HG03135 (cell line): ENCODE results near the gene CYCS.
"Not testable (repeated sequence)": the region's sequence is repeated elsewhere in the genome, so short reads cannot be mapped to it uniquely, and the experiment has no call there.

Source experiments
- ATAC-seq: cut with Tn5 transposase; IDR thresholded peaks from one replicate; pipeline ENCODE4 v1.9.1; 2021; ENCODE audit warnings: mild to moderate bottlenecking, moderate library complexity; ENCODE audit not compliant: unreplicated experiment

CYCS gene

DNA sequence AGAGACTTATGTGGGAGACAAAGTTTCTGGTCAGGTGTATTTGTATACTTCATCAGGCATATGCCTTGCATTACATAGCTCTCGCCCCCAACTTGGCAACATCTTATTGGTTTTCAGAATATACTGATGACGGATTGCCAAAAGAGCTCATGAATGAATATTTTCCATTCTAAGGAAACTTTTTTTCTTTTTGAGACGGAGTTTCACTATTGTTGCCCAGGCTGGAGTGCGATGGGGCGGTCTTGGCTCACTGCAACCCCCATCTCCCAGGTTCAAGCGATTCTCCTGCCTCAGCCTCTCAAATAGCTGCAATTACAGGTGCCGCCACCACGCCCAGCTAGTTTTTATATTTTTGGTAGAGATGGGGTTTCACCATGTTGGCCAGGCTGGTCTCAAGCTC lies 6.0 kb downstream of the CYCS start:
- no peak for ATAC-seq

DNA sequence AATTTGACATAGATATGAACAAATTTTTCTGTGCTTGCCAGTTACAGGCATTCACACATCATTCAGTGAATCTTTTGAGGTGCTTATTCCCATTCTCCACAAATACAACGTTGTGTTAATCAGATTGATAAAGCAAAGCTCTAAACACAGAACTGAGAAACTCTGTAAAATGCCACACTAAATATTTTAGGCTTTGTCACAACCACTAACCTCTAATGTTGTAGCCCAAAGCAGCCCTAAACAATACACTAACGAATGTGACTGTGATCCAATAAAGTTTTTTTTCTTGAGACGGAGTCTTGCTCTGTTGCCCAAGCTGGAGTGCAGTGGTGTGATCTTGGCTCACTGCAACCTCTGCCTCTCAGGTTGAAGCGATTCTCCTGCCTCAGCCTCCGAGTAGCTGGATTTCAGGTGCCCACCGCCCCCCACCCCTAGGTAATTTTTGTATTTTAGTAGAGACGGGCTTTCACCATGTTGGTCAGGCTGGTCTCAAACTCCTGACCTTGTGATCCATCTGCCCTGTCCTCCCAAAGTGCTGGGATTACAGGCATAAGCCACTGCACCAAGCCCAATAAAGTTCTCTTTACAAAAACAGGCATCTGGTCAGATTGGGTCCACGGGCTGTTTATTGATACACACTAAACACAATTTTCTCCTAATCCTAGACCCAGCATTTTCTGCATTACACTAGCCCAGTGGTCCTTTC lies 6.9 kb downstream of the CYCS start:
- peak; percentile 36 for ATAC-seq

DNA sequence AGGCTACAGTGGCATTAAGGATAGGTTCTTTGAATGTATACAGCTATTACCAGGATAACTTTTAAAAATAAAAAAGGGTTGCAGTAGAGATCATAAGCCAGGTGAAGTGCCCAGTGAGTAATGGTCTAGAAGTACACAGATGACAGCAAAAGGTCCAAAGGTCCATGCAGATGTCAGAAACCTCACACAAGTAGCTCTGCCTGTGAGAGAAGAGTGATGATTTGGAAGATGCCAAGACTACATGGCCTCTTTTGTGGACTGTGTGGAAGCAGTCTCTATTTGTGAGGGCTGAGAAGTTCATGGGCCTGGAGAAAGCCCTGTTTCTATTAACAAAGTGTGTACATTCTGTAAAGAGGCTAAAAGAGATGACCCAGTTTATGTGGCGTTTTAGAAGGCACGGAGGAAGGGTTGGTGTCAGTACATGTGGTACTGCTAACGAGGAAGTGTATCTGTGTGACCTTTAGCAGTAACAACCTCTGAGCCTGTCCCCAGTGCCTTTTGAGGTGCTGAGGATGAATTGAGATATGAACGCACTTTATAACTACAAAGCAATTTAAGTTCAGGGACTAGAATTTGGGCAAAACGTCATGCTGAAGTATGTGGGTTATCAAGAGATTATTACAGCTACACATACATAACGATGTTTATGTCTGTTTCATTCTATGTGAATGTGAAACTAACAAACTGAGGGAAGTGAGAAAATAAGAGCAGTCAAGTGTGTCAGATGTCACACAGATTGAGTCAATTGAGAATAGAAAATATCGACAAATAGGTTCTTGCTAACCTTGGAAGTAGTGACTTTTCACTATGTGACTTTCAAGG lies 7.6 kb downstream of the CYCS start:
- peak; percentile 81 for ATAC-seq

DNA sequence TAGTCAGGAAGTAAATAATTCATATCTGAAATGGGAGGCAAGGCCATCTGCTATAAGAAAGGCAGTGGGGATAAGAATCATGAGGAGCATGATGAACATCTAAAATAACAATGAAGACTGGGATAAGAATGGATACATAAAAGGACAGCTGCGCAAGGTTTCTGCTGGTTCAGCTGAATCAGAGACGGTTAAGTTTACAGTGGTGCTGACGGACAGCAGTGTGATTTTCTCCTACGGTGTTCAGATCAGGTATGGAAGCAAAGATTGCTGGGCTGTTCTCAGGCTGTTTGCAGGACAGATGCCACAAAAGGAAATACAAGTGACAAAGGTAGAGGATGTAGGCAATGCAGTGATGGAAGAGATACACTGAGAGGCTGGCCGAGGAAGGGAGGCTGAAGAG lies 8.4 kb downstream of the CYCS start:
- ATAC-seq, result no peak

DNA sequence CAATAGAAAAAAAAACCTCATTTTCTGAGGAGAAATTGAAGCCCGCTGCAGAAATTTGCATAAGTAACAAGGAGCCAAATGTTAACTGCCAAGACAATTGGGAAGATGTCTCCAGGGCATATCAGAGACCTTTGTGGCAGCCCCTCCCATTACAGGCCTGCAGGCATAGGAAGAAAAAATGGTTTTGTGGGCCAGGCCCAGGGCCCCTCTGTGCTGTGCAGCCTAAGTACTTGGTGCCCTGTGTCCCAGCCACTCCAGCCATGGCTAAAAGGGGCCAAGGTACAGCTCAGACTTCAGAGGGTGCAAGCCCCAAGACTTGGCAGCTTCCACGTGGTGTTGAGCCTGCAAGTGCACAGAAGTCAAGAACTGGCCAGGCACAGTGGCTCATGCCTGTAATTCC lies 14.5 kb downstream of the CYCS start:
- ATAC-seq, result not testable (repeated sequence)

DNA sequence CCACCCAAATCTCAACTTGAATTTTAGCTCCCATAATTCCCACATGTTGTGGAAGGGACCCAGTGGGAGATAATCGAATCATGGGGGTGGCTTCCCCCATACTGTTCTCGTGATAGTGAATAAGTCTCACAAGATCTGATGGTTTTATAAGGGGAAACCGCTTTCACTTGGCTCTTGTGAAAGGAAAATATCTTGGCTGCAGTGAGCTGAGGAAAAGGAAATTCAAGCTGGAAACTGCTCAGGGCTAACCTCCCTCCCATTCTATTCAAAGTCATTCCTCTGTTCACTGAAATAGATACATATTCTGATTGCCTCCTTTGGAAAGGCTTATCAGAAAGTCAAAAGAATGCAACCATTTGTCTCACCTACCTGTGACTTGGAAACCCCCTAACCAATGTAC lies 15.8 kb downstream of the CYCS start:
- no peak for ATAC-seq

DNA sequence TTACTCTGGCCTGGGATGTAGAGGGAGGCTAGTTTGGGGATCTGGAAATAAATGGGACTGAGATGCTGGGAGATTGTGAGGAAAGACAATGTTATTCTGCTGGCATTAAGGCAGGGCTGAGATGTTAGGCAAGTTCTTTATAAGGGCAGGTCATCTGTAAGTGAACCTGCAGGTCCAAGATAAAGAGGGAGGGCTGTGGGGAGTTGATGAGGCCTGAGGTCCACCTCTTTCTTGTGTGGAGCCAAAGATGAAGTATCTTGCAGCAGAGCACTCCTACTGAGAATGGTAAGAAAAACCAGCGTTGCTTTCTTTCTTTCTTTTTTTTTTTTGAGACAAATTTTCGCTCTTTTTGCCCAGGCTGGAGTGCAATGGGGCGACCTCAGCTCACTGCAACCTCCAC lies 19.1 kb downstream of the CYCS start:
- ATAC-seq, result no peak

DNA sequence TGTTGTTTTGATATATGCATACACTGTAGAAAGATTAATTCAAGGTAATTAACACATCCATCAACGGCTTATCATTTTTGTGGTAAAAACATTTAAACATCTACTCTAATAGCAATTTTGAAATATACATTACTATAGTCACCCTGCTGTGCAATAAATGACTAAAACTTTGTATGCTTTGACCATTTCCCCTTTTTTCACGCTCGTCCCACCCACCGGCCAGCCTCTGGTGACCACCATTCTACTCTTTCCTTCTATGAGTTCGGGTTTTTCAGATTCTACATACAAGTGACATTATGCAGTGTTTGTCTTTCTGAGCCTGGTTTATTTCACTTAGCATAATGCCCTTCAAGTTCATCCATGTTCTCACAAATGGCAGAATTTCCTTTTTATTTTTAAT lies 21.3 kb downstream of the CYCS start:
- no peak for ATAC-seq

DNA sequence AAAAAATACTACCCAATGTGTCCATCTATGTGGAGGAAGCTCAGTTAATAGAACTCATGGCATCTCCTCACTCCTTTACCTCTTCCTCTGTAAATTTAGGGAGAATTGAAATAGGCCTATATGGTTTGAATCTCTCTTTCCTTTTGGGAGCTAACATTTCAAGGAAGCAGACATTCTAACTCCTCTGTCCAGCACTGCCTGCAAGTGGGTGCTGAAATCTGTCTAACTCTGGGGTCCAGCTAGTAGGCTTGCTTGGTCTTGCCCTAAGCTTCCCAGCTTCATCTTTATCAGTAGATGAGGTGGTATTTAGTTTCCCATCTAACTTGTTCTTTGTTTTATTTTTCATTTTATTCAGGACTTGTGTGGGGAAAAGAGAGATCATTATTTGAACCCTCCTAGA lies 23.2 kb downstream of the CYCS start:
- ATAC-seq, result no peak

DNA sequence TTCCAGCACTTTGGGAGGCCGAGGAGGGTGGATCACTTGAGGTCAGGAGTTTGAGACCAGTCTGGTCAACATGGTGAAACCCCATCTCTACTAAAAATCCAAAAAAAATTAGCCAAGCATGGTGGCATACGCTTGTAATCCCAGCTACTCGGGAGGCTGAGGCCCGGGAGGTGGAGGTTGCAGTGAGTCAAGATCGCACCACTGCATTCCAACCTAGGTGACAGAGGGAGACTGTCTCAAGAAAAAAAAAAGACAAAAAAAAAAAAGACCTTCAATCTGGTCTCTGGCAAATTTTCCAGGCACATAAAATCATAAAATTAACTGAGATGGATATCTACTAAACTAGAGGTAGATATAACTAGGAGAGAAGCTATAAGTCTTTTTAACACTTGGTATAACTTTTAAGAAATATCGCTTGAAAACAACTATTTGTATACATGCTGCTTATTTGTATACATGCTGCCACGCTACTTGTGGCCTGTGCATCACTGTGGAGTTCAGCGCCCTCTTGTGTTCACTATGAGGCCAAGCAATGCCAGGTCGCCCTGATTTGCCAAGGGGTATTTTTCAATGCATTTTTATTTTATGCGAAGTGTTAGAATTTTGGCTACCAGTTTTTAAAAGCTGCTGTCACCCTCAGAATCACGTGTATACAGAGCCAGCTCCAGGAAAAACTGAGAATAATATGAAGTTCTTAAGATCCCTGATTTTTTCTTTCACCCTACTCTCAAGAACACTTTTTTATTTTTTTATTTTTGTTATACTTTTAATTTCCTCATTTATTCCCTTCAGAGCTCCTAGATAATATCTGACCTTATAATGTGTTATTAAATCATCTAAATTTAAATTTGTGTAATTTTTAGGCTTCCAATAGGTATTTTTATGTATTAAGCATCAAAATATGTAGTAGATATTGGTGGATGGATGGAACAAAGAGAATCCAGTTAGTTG lies 26.7 kb downstream of the CYCS start:
- ATAC-seq, result peak; percentile 65

DNA sequence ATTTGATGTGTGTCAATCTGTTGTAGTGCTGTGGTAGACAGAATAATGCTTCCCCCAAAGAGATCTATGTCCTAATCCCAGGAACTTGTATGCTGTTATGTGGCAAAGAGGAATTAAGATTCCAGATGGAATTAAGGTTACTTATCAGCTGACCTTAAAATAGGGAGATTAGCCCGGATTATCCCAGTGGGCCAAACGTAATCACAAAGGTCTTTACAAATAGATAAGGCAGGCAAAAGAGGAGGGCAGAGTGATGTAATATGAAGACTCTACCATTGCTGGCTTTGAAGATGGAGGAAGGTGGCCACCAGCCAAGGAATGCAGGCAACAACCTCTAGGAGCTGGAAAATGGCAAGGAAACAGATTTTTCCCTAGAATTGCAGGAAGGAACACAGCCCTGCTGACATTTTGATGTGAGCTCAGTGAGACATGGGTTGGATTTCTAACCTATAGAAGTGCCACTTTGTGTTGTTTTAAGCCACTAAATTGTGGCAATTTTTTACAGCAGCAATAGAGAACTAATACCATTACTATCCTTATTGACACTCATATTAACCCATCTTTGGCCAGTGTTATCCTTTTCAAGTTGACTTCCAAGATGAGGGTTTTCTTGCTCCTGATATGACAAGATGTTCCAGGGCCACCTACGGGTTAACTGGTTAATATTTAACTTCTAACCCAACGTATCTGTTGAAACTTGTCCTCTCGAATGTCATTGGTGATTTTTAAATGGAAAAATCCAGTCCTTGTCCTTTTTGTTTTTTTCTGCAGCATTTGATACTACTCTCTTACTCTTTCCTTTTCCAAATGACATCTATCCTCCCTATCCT lies 29.3 kb downstream of the CYCS start:
- no peak for ATAC-seq

DNA sequence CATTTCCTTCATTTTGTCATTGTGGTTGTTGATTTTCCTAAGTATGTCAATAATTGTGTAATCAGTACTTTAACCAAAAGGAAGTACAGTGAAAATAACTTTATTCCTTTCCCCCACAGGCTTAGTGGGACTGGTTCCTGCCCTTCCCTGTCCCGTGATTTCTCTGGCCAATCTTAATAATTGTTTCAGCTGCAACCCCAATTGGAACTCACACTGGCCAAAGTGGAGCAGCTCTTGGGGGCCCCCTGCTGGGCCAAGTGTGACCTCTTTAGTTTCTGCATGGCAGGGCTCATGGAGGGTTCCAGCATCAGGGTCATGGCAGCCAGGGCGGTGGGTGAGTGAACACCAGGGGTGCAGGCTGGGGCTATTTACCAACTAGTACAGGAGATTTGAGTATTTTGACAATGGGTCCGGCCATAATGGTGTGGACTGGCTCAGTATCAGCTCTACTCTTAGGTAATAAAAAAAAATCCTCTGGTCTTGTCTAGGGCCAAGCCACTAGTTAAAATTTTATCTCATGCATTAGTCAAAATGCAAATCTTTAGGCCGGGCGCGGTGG lies 31.7 kb downstream of the CYCS start:
- ATAC-seq, result peak; percentile 65

DNA sequence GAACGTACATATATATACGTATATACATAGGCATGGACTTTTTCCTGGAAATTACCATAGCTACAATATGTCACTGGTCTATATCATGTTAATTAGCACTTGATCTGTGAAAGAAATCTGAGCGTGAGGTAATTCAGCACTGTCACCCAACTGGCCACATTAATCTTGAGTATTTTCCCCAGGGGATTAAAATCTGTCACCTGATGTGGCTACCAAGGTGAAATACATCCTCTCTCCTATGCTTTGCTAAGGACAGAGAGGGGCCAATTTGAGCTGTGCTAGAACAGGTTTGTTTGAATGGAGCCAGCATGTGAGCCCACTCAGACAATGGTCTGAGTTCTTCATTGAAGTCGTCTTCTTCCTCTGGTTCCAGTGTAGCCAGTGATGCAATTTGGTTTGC lies 33.3 kb downstream of the CYCS start:
- no peak for ATAC-seq

DNA sequence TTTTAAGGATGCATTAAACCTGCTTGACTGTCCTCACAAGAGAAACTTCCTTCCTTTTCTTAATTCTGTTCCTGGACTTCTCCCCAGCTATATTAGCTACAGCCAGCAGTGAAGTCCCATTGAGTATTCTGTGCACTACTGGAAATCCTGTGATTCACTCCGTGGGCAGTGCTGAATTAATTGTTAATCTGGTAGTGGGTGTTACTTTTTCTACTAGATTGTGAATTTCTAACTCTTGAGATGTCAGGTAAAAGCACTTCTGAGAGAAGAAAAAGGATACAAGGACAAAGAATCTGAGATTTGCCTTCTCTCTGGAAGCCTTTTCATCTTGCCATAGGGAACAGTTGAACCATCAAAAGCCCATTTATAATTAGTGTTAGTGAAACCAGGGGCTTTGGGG lies 33.9 kb downstream of the CYCS start:
- no peak for ATAC-seq

DNA sequence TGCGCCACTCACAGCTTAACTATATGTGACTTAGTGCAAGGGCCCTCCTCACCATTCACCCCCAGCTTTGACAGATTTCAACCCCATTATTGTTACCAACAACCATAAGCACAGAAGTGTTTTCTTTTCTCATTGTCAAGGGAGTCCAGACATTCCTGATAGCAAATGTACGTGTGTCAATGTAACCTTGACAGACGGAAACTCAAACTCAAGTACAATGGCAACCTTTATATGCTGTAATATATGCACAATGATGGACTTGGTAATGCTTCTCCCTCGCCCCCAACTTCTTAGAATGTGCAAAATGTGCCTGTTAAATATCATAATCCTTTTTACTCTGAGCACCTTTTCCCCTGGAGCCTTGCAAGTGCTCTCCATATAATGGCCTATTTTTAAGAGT lies 34.7 kb downstream of the CYCS start:
- ATAC-seq, result no peak

DNA sequence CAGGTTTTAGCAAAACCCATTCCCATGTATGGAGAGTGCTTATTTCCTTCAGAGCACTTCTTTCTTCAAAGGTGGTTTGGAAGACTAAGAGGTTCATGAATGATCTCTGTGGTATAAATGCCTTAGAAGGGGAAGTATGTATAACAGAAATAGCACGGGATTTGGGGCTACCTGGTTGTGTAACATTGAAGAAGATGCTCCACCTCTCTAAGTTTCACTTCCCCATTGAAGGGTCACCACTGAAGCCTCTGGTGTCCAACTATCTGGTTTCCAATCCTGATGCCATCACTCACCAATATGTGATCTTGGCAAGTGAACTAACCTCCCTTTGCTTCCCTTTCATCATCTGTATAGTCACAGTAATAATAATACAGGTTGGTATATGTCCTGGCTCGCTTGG lies 37.2 kb downstream of the CYCS start:
- ATAC-seq, result peak; percentile 95

DNA sequence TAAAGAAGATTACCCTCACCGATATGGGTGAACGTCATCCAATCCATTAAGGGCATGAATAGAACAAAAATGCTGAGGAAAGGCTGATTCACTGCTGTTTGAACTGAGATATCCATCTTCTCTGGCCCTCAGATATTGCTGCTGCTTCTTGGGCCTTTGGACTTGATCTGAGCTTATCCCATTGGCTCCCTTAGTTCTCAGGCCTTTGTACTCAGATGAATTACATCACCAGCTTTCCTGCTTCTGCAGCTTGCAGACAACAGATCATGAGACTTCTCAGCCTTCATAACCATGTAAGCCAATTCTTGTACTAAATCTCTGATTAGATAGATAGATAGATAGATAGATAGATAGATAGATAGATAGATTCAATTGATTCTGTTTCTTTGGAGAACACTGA lies 40.2 kb downstream of the CYCS start:
- no peak for ATAC-seq

DNA sequence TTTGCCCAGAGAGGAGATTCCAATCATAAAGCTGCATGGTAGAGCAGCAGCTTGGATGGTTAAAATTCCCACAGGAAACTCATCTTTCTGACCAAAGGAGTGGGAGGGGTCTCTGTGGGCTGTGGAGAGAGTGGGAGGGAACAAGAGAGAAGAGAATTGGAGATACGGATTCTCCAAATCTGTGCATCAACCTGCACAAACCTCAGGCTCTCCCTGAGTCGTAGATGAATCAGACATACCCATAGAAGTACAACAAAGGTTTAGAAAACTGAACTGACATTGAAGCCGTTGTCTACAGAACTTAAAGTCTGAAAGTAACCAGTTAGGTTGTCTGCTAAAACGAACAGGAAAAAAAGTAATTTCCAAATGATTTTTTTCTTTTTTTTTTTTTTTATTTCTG lies 41.9 kb downstream of the CYCS start:
- ATAC-seq, result no peak

DNA sequence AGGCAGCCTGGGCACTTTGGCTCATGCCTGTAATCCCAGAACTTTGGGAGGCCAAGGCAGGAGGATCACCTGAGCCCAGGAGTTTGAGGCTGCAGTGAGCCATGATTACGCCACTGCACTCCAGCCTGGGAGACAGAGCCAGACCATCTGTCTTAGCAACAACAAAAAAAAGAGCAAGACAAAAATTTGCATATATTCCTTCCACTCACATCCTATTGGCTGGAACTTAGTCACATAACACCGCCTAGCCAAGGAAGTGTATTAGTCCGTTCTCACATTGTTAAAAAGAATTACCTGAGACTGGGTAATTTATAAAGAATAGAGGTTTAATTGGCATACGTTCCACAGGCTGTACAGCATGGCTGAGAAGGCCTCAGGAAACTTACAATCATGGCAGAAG lies 43.0 kb downstream of the CYCS start:
- ATAC-seq, result not testable (repeated sequence)

DNA sequence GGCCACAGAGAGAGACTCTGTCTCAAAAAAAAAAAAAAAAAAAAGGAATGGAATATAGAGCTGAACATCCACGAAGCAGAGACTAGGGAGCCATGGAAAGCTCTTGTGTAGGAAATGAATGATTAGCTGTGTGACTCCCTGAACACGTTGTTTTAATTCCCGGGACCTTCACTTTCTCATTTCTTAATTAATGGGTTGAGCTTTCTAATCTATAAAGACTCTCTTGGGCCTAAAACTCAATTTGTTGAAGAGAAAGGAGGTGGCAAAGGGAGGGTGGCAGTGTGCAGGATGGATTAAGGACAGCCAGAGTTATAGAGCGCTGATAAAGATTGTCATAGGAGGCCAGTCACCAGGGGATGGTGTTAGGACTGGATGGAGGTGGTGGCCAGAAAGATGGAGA lies 48.0 kb downstream of the CYCS start:
- ATAC-seq, result no peak
